MM.1S (cell line): Measurements from ENCODE around the gene ACSL6.

Source experiments
- EZH2 ChIP-seq: fragments of 300-600 bp; sonication (generic); optimal IDR thresholded peaks from 2 replicates; pipeline ENCODE3; 2017; ENCODE audit warnings: low read depth, mild to moderate bottlenecking, antibody characterized with exemption, low read length, mixed read lengths
- TF ChIP-seq, protein P1 (sequence below): fragments of 300-600 bp; sonication (generic); IDR thresholded peaks from 2 replicates; pipeline ENCODE4 v1.5.1; 2016; ENCODE audit warnings: antibody characterized with exemption, low read length, mixed read lengths

DNA sequence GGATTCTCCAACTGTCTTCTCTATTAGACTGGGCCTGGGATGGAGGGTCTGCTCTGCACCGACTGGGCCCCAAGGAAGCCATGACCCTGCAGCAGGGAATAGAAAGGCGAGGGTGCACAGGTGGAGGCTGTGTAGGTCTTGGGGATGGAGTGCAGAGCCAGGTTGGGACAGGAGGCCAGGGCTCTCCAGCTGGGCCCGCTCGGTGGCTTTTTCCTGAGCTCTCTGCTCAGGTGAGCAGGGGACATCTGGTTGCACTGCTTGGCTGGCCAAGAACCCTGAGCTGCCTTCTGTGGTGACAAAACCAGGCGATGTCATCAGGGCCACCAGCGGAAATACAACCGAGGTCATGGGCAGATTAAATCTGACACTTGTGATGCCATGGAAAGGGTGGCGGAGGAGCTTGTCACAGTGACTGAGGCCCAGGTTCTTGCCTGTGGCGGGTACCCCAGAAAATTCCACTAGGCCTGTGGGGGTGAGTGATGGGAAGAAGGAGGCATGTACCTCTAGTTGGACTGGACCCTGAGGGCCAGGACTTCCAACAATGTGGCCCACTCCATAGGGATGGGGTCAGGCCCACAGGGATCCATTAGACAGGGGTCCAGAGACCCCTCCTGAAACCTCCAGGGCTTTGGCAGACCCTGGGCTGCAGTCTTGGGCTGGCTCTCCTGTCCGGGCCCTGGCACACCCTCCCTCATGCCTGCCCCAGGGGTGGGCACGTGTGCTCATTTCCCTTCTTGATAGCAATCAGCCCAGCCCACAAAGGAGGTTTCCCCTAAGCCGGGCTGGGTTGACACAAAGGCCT is 44.6 kb upstream of the ACSL6 start:
- TF ChIP-seq, protein P1, sequence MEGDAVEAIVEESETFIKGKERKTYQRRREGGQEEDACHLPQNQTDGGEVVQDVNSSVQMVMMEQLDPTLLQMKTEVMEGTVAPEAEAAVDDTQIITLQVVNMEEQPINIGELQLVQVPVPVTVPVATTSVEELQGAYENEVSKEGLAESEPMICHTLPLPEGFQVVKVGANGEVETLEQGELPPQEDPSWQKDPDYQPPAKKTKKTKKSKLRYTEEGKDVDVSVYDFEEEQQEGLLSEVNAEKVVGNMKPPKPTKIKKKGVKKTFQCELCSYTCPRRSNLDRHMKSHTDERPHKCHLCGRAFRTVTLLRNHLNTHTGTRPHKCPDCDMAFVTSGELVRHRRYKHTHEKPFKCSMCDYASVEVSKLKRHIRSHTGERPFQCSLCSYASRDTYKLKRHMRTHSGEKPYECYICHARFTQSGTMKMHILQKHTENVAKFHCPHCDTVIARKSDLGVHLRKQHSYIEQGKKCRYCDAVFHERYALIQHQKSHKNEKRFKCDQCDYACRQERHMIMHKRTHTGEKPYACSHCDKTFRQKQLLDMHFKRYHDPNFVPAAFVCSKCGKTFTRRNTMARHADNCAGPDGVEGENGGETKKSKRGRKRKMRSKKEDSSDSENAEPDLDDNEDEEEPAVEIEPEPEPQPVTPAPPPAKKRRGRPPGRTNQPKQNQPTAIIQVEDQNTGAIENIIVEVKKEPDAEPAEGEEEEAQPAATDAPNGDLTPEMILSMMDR, result no peak
- no peak for TF ChIP-seq EZH2
